ENCODE results near the gene HECW1. TPM values are rescaled to one million over a fixed set of nuclear protein-coding genes. Genes with fewer than 3 reads are reported as not detected.

HECW1 gene
- total and polyA plus RNA-seq, 2 of the 8 experiments (the other 6 are each of a cell fraction or from before 2014, with no cell fraction given) = 2.9 to 12.7 TPM

DNA sequence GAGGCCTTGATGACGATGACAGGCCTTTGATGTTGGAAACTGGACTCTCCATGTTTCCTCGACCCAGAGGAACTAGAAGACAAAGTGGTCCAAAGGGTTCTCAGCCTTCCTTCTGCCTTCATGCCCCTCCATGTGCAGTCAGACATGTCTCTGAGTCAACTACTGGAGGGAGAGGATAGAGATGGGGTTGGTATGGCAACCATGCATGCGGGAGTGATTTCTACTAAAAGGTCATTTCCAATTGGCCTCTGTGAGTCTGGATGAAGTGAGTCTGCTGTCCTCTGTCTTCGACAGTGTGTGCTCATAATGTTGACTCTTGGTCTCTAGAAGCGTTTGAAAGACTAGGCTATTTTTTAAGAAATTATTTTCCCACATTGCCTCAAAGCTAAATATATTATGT, 499.7 kb downstream of the HECW1 start:
- Histone ChIP-seq H3K79me1 (ENCODE audit: low read depth, low read length) (no peaks in the 10 kb centered on the region), H4K91ac (replicated peaks; ENCODE audit: insufficient read length, low read length) (no peak overlapping the region), H3K27me3 (replicated peaks in 1 of 4; ENCODE audit: control insufficient read depth in 3 of 4, extremely low read depth in 1 of 4, insufficient read depth in 3 of 4, low read length in 3 of 4) (no peaks in the 10 kb centered on the region; a peak in 1 of 7 replicates), H3K4me2 (ENCODE audit: insufficient read depth in 1 of 2, low read depth in 2 of 2, low read length in 2 of 2) (no peak overlapping the region), H3K9ac (replicated peaks in 1 of 4; ENCODE audit: extremely low read depth in 1 of 4, low read depth in 3 of 4, low read length in 3 of 4) (no peak overlapping the region), H2BK15ac (ENCODE audit: low read length) (no peak overlapping the region), H3K18ac (ENCODE audit: extremely low read depth, low read length) (no peak overlapping the region), H3K4ac (replicated peaks; ENCODE audit: insufficient read length, low read depth, low read length) (no peak overlapping the region), H3K23ac (ENCODE audit: insufficient read length) (no peak overlapping the region), H3K9me3 (ENCODE audit: insufficient read depth in 2 of 2, low read depth in 1 of 2, low read length in 1 of 2) (no peaks in the 10 kb centered on the region), H2BK20ac (ENCODE audit: low read length) (no peak overlapping the region), H3K23me2 (ENCODE audit: low read depth, low read length) (no peaks in the 10 kb centered on the region), H3K36me3 (ENCODE audit: control insufficient read depth in 2 of 4, insufficient read depth in 4 of 4, low read length in 3 of 4) (peaks cover 0 to 5% (median 2%) of the 10 kb centered on the region in 4 experiments; a peak in 2 of 8 replicates), H4K20me1 (replicated peaks in 1 of 2; ENCODE audit: control insufficient read depth in 1 of 2, insufficient read depth in 2 of 2, low read length in 2 of 2) (peaks cover 0 to 3% of the 10 kb centered on the region in 2 experiments), H4K8ac (ENCODE audit: extremely low read depth, insufficient read depth, low read length) (no peak overlapping the region), H2BK120ac (replicated peaks; ENCODE audit: low read depth, low read length) (no peak overlapping the region), H2BK5ac (ENCODE audit: low read depth, low read length) (no peak overlapping the region), H3K56ac (replicated peaks; ENCODE audit: insufficient read length, low read depth, low read length) (no peak overlapping the region), H3K4me3 (ENCODE audit: extremely low read depth in 1 of 4, insufficient read depth in 2 of 4, low read depth in 3 of 4, low read length in 4 of 4) (no peak overlapping the region), H3K14ac (ENCODE audit: insufficient read length) (no peak overlapping the region), H3K4me1 (replicated peaks in 1 of 4; ENCODE audit: control insufficient read depth in 3 of 4, insufficient read depth in 4 of 4, low read length in 3 of 4) (no peaks in the 10 kb centered on the region; a peak in 1 of 7 replicates), H3K79me2 (ENCODE audit: control insufficient read depth in 1 of 2, insufficient read depth in 2 of 2, low read length in 2 of 2) (no peaks in the 10 kb centered on the region), H3K27ac (ENCODE audit: low read depth, low read length) (no peak overlapping the region), H2BK12ac (ENCODE audit: low read depth, low read length) (no peak overlapping the region), H2AK5ac (ENCODE audit: low read depth, low read length) (no peak overlapping the region), H4K5ac (ENCODE audit: insufficient read length, low read depth, low read length) (no peak overlapping the region), H2AFZ (ENCODE audit: low read length) (no peak overlapping the region)
- FAIRE-seq (no peak), DNase-seq (ENCODE audit: low read depth in 1 of 2, low spot score in 2 of 2) (no peak)
- POLR2A ChIA-PET (ENCODE audit: partially characterized antibody) = no interaction called here
- 96% methylated on average over 5 of the region's 5 CpGs; no CpG with 5 or more reads in 1 of the 2 experiments for WGBS, 2 experiments (ENCODE audit: extremely low coverage in 1 of 2, insufficient coverage in 1 of 2, insufficient read length in 1 of 2, insufficient replicate concordance in 2 of 2, low coverage in 1 of 2, low lambda C conversion rate in 2 of 2, missing lambda C conversion rate in 1 of 2)
- TF ChIP-seq SIRT6 (IDR thresholded peaks at IDR 0.05; ENCODE audit: low read length) = no peak
- TF ChIP-seq POLR2AphosphoS5 (IDR thresholded peaks at IDR 0.05; ENCODE audit: low read depth, low read length) = no peak
- no peak for TF ChIP-seq CBX5 (IDR thresholded peaks at IDR 0.05; ENCODE audit: low read depth, low read length)
- TF ChIP-seq NANOG (IDR thresholded peaks at IDR 0.05; ENCODE audit: insufficient read depth, low read depth, low read length, poor library complexity, severe bottlenecking) = no peak
- no peak for TF ChIP-seq EP300 (IDR thresholded peaks at IDR 0.05; ENCODE audit: borderline replicate concordance in 1 of 2, low read depth in 2 of 2, low read length in 2 of 2)
- TF ChIP-seq POU5F1 (IDR thresholded peaks at IDR 0.05; ENCODE audit: low read depth, low read length) = no peak
- TF ChIP-seq, protein P1, sequence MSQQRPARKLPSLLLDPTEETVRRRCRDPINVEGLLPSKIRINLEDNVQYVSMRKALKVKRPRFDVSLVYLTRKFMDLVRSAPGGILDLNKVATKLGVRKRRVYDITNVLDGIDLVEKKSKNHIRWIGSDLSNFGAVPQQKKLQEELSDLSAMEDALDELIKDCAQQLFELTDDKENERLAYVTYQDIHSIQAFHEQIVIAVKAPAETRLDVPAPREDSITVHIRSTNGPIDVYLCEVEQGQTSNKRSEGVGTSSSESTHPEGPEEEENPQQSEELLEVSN (IDR thresholded peaks at IDR 0.05) = no peak
- TF ChIP-seq CEBPB (IDR thresholded peaks at IDR 0.05; ENCODE audit: low read depth, low read length) = no peak
- no peak for TF ChIP-seq TEAD4 (IDR thresholded peaks at IDR 0.05; ENCODE audit: low read depth, low read length)
- no peak for TF ChIP-seq KDM5A (IDR thresholded peaks at IDR 0.05; ENCODE audit: low read length)
- no peak for TF ChIP-seq SIN3A (conservative IDR thresholded peaks at IDR 0.05 in 1 of 2, IDR thresholded peaks at IDR 0.05 in 1 of 2; ENCODE audit: low read depth in 1 of 2, low read length in 2 of 2)
- TF ChIP-seq CTBP2 (IDR thresholded peaks at IDR 0.05; ENCODE audit: borderline replicate concordance, insufficient read depth, insufficient read length, low read length) = no peak
- CTCF ChIA-PET (ENCODE audit: partially characterized antibody) = interaction anchor here (1.0 kb wide), 1 partner anchor 30 kb away, joined by 4 read pairs; the partner anchor contains the start of gene STK17A

Measured in H1 (cell line).